ENCODE measurements around the gene SPI1.

The SPI1 gene

DNA sequence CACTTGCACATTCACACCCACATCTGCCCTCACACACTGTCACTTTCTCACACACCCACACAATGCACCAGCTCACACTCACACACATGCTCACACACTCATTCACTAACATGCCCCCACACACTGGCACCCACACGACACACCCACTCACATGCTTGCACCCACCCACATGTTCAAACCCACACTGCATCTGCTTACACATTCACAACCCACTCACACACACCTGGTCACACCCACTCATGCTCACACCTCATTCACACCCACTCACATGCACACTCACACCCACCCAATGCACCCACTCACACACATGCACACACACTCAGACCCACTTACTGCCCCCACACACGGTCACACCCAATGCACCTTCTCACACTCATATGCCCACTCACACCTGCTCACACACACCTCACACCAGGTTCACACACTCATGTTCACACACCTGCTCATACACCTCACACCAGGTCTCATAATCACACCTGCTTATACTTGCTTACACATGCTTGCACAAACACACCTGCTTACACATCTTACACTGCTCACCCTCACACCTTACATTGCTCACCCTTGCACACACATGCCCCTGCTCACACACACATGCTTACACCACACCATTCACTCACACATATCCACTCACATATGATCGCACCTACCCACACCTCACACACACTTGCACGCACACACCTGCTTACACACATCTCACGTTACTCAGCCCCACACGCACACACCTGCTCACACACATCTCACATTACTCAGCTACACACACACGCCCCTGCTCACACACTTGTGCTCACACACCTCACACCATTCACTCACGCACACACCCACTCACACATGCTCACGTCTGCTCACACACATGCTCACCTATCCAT is 22.0 kb downstream of the SPI1 start:
- DNase-seq, result no peak

DNA sequence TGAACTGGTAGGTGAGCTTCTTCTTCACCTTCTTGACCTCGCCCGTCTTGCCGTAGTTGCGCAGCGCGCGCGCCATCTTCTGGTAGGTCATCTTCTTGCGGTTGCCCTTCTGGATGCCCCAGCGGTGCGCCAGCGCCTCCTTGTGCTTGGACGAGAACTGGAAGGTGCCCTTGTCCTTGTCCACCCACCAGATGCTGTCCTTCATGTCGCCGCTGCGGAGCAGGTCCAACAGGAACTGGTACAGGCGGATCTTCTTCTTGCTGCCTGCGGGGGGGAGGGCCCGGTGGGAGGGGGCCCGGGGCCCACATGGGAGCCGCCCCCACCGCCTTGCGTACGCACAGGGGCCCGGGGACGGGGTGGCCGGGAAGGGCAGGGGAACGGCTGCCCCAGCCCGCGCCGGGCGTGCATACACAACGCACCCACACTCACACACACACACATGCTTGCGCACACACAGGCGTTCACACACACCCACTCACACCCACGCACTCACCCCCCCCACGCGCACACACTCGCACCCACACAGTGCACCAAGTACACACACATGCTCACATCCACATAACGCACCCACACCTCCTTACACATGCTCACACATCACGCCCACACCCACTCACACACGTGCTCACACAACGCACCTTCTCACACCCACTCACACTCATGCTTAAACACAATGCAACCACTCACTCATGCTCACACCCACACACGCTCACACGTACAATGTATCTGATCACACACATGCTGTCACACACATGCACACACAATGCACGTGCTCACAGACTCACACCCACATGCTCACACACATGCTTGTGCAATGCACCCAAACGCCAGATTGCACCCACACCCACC is 22.8 kb downstream of the SPI1 start:
- peak in 1 of 2 donors; percentile 65 for DNase-seq

DNA sequence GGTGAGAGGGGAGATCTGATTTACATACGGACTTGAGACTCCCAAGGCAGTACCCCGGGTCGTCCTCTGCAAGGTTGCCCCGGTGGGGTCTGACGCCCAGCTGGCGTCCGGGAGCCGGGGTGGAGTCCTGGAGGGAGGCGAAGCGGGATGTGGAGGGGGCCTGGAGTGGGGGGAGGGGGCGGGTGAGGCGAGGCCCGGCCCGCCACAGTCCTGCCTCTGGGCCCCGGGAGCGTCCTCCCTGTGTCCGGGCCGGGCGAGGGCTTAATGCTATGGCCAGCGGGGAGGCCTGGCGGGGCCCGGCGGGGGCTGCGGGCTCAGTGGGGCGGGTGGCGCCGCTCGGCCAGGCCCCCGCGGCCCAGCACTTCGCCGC is 23.4 kb downstream of the SPI1 start:
- no peak for DNase-seq

DNA sequence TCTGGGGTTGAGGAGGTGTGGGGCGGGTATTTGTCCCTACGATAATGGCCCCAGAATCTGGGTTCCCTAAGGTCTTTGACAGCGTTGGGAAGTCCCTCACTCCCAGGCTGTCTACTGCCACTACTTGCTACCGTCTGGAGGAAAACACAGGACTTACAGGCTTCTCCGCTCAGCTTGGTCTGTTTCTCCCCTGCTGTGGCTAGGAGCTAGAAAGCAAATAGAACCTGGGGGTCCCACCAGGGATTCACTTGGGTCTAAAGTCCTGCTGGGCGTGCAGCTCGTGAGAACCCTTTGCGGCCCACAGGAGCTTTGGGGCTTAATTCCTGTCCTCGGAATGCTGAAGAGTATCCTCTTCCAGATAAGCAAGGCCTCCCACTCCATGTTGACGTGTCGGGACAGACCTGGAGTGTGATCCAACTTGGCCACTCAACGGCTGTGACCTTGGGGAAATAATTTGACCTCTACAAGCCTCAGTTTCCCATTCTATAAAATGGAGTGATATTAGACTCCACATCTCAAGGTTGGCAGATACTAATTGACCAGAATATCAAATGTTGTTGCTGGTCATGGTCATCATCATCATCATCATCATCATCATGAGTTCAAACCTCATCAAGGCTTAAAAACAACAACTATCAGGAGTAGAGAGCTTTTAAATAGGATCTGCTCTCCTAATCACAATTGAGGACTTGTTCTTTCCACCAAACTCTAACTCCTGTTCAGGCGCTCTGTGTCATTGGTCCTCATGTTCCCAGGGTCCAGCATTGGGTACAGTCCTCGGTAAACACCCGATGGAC is 24.2 kb downstream of the SPI1 start:
- DNase-seq, result no peak

DNA sequence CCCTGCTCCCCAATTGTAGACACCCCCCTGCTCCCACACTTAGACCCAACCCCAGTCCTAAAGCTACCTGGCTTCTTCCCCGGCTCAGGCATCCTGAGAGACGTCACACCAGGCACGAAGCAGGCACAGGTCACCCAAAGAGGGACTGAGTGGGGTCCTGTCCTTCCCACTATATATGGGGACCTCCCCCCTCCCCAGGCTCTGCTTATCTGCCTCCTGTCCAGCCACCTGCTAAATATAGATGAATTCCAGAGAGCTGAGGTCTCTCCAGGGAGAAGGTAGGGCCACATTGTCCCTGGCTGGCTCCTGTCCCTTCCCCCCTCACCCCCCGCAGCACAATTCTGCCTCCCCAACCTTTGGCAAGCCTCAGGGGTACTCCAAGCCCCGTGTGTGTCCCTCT is 25.8 kb downstream of the SPI1 start, which contains the start of gene MYBPC3:
Gene MYBPC3, minus strand, starts transcription at position 147 of the 400 bp plus-strand sequence. Its CDS starts 55 bp downstream, at position 92.
- DNase-seq, result no peak

DNA sequence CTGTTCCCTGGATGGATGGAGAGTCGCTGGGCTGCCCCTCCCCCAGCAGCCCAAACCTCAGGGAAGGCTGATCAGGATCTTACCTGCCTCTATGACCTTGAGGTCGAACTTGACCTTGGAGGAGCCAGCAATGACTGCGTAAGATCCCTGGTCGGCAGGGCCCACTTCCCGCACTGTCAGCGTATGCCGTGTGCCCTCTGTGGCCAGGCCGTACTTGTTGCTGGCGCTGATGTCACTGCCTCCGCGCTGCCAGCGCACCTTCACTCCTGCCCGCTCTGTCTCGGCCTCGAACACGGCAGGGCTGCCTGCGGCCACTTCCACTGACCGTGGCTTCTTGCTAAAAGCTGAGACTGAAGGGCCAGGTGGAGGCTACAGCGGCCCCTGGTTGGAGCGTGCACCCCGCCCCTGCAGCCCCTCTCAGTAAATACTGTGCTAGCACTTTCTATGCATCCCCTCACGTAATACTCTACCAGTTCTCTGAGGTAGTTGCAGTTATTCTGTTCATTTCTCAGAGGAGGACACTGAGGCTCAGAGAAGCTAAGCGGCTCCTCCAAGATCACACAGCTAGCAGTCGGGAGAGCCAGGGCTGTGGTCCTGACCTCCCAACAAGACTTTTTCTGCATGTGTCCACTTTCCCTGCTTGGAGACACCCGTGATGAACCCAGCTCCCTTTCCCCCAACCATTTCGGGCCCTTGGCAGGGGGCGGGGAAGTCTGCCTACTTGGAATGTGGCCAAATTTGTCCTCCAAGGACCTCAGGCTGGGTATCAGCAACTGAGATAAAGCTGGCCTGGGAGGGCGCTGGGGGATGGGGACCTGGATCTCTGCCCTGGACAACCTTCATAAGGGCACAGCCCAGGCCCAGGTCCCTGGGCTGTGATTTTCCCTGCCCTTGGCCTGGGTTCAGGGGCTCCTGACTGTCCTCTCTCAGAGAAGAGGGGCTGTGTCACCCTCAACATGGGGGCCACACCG is 26.9 kb downstream of the SPI1 start:
- no peak for DNase-seq

DNA sequence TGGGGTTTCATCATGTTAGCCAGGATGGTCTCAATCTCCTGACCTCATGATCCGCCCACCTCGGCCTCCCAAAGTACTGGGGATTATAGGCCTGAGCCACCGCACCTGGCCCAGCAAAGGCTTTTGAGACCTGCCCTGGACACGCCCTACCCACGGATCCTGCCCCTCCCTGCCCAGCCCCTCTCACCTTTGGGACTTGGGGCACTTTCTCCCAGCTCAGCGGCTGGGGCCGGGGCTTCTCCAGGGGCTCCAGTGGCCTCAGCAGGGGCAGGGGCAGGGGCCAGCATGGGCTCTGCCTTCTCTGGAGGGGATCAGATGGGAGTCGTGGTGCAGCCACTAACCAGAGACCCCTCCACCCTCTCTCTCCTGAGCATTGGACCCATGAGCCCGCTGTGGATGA is 28.0 kb downstream of the SPI1 start:
- DNase-seq, result no peak

DNA sequence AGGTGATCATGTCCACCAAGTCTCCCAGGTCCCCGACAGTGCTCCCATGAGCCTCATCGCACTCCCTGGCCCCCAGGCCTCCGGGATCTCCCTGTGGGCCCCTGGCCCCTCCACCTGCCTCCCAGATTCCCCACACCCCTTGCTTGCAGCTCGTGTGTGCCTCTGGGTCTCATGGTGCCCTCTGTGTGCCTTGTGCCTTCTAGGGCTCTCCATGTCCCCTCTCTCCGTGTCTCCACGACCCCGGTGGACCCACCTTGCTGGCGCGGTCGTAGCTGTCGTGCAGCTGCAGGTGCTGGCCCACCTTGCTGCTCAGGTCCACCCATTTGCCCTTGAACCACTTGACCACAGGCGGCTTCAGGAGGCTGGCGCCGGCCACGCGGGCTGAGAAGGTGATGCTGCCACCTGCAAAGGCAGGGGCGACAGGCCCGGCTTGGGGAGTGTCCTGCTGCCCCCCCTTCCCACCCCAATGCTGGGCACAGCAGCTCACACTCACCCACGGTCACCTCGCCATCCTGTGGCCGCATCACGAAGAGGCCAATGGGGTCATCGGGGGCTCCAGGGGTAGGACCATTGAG is 28.7 kb downstream of the SPI1 start:
- DNase-seq, result no peak

DNA sequence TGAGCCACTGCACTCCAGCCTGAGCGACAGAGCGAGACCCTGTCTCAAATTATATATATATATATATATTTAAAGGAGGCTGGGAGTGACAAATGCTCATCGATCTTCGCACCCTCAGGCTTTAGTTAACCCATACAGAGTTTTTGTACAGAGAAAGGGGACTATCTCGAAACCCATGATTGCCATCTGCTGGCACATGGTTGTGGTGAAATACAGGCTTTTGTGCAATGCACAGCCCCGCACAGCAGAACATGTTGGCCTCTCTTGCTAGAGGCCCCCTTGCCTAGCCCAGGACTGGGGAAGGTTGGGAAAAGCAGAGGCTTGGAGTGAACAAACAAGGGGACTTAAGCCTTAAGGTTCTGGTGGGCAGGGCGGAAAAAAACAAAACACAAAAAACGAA is 29.5 kb downstream of the SPI1 start:
- DNase-seq, result no peak

DNA sequence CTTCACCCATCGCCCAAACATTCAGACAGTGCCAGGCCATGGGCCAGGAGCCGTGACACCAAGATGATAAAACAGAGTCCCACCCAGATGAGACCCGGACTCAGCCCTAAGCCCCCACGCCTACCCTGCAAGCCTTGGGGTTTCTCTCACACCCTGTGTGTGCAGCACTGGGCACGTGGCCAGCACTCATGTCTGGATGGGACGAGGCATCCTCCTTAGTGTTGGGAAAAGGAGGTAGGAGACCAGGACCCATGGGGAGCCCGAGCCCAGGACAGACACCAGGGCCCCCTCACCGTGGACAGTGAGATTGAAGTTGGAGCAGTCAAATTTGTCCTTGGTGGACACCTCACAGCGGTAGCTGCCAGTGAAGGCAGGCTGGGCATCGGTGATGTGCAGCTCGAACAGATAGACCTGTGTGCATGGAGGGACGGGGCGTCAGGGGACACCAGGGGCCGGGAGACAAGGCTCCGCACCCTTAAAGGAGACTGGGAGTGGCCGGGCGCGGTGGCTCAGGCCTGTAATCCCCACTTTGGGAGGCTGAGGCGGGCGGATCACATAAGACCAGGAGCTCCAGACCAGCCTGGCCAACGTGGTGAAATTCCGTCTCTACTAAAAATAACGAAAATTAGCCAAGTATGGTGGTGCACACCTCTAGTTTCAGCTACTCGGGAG is 30.1 kb downstream of the SPI1 start:
- DNase-seq, result no peak

DNA sequence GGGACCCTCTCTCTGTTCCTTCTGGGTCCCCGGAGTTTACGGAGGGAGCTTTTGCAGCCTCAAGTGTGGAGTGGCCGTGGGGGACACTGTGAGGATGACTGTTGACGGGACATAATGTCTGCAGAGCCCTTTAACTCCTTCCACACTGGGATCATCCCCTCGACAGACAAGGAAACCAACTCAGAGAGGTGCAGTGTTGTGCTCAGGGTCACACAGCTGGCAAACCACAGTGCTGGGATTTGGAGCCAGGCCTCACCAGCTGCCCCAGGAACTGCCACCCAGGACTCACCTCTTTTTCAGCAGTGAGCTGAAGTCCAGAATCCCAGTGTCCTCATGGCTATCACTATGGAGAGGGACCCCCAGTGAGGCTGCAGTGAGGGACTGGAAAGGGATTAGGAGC is 31.2 kb downstream of the SPI1 start:
- DNase-seq, result no peak

DNA sequence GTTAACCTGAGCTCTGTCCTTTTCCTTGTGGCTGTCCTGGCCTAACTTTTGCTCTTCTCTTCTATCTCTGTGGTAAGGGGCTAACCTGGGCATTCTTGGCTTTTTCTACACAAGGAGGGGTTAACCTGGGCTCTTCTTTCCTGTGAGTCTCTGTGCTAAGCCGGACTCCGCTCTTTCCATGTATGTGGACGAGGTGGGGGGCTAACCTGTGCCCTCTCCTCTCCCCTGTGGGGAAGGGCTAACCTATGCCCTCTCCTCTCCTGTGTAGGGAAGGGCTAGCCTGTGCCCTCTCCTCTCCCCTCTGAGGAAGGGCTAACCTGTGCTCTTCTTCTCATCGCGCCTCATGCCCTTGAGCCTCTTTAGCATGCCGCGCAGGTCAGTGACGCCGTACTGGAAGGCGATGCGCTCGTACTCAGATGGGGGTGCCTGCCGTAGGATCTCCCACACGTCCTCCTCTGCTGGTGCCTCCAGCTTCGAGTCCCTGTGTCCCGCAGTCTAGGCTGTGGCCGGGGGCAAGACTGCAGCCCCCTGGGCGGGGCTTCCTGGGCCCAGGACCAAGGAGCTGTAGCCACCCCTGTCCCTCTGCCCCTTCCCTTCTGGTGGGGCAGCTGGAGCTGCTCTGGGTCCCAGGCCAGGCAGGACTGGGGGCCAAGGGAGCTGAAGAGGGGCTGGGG is 32.3 kb downstream of the SPI1 start:
- no peak for DNase-seq

DNA sequence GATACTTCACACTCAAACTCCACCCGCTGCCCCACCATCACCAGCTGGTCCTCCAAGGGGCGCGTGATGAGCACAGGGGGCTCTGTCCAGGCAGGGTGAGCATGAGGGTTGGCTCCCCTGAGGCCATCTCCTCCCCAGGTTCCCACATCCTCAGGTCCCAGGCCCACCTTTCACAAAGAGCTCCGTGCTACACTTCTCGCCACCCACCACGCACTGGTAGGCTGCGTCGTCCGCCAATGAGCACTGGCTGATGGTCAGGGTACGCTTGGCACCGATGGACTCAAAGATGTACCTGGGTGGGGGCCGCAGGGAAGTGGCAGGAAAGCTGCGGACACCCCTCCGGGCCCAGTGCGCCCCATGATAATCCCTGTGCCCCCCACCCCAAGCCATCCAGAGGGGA is 35.5 kb downstream of the SPI1 start:
- no peak for DNase-seq

DNA sequence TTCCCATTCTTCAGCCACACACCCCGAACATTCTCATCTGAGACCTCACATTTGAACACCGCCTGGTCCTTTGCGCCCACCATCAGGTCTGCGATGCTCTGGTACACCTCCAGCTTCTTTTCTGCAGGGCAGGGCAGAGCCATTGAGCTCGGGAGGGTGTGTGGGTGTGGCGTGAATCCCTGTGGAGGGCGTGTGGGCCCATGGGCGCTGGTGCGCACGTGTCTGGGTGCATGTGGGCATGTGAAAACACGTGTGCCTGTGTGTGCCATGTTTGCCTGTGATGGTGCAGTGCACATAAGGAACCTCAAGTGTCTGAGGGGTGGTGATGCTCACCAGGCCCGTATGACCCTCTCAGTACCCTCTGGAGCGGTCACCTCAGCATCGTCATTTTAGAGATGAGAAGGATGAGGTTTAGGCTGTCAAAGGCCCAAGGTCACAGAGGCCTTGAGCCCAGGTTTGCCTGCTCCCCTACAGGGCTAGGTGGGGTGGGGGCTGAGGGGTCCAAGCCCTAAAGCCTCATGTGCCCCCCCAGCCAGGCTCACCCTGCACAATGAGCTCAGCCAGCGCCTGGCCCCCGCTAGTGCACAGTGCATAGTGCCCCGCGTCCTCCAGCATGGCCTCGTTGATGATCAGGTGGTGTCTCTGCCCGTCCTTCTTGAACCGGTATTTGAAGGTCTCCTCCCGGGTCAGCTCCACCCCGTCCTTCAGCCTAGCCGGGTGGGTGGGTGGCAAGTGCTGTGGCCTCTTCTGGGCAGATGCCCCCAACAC is 36.1 kb downstream of the SPI1 start:
- DNase-seq, result no peak

DNA sequence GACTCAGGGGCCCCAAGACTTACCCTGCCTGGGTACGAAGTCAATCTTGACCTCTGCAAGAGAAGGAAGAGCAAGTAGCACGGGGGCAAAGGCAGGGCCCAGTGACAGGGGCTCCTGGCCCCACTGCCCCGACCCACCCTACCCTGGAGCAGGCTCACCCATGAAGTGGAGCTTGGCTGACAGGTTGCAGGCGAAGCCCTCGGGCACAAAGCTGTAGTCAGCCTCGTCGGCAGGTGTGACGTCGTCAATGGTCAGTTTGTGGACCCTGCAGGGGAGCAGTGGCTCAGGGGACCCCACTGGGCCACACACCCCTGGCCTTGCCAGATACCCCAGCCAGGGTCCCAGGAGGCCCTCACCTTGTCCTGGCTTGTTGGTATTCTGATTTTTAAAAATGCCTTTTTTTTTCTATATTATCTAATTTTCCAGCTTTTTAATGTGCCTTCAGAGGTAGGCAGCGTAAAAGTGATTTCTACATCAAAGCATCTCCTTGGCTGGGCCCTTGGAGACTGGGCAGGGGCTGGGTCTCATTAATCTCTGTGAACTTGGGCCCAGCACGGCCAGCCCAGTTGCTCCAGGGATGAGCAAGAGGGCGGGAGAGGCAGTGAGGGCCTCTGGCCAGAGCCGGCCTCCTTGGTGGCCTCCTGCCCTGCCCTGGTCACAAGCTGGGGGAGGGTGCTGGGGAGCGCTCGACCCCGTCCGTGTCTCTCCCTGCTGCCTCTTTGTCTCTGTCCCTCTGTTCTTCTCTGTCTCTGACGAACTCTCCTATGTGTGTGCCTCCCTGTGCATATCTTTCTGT is 37.2 kb downstream of the SPI1 start:
- no peak for DNase-seq

DNA sequence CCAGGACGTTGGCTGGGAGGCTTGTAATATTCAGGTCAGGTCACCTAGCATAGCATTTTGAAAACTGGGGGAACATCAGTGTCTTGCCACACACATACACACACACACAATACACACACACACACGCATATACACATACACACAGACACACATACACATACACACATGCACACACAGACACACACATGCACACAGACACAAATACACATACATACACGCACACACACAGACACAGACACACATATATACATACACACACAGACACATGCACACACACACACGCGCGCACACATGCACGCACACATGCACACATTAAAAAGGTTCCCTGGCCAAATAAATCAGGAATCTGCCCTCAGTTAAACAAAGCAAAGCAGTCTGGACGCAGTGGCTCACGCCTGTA is 38.3 kb downstream of the SPI1 start:
- DNase-seq, result no peak

DNA sequence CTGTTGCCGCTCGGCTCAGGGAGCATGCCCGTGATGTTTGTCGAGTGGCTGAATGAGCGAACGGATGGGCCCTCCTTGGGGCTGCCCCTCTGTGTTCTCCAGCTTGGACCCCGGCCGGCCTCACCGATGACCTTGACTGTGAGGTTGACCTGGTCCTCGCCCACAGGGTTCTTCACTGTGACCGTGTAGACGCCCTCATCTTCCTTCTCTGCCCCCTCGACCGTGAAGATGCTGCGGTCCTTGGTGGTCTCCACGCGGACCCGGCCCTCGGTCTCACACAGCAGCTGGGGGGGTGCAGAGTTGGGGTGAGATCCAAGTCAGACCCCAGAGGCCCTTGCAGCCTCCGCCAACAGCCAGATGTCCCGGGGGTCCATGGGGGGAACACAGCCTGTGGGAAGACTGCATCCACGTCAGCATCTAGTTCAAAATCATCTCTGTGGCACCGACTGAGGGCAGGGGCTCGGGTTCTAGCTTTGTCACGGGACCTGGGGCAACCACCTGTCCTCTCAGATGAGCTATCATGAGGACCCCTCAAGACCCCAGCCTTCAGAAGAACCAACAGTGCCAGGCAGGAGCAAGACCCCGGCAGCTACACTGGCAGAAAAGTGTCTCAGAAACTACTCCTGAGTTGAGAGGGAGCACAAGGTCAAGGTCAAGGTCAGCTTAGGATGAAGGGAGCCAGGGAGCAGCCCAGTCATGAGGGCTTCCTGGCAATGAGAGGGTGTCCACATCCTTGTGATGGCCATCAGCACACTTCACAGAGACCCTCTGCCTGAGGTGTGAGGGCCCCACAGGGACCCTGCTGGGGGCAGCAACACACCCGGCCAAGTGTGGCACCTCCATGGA is 39.7 kb downstream of the SPI1 start:
- no peak for DNase-seq

Measured in stimulated activated CD4-positive, alpha-beta T cell treated with anti-CD3 and anti-CD28 coated beads, Interleukin-2, amount 100 ng/mL, for 24 hours (primary cell).